ENCODE measurements around the gene HBM.
"Not testable (repeated sequence)": the region's sequence is repeated elsewhere in the genome, so short reads cannot be mapped to it uniquely, and the experiment has no call there.

Gene HBM

GRCh38 chr16:170788-171187 lies 5.0 kb downstream of the HBM start:
- no peak for DNase-seq

DNA sequence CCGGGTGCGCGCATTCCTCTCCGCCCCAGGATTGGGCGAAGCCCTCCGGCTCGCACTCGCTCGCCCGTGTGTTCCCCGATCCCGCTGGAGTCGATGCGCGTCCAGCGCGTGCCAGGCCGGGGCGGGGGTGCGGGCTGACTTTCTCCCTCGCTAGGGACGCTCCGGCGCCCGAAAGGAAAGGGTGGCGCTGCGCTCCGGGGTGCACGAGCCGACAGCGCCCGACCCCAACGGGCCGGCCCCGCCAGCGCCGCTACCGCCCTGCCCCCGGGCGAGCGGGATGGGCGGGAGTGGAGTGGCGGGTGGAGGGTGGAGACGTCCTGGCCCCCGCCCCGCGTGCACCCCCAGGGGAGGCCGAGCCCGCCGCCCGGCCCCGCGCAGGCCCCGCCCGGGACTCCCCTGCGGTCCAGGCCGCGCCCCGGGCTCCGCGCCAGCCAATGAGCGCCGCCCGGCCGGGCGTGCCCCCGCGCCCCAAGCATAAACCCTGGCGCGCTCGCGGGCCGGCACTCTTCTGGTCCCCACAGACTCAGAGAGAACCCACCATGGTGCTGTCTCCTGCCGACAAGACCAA lies 6.7 kb downstream of the HBM start, which contains the start of gene HBA2:
HBA2 (plus strand) TSS at position 503 of the 568 bp plus-strand sequence; CDS start at position 540, 37 bp downstream.
- not testable (repeated sequence) for DNase-seq

- not testable (repeated sequence) for DNase-seq
Measured at GRCh38 chr16:173211-173854, 7.6 kb downstream of the HBM start.

DNA sequence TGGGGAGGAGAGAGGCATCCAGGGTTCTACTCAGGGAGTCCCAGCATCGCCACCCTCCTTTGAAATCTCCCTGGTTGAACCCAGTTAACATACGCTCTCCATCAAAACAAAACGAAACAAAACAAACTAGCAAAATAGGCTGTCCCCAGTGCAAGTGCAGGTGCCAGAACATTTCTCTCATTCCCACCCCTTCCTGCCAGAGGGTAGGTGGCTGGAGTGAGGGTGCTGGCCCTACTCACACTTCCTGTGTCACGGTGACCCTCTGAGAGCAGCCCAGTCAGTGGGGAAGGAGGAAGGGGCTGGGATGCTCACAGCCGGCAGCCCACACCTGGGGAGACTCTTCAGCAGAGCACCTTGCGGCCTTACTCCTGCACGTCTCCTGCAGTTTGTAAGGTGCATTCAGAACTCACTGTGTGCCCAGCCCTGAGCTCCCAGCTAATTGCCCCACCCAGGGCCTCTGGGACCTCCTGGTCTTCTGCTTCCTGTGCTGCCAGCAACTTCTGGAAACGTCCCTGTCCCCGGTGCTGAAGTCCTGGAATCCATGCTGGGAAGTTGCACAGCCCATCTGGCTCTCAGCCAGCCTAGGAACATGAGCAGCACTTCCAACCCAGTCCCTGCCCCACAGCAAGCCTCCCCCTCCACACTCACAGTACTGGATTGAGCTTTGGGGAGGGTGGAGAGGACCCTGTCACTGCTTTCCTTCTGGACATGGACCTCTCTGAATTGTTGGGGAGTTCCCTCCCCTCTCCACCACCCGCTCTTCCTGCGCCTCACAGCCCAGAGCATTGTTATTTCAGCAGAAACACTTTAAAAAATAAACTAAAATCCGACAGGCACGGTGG lies 8.4 kb downstream of the HBM start:
- DNase-seq: not testable (repeated sequence)

DNA sequence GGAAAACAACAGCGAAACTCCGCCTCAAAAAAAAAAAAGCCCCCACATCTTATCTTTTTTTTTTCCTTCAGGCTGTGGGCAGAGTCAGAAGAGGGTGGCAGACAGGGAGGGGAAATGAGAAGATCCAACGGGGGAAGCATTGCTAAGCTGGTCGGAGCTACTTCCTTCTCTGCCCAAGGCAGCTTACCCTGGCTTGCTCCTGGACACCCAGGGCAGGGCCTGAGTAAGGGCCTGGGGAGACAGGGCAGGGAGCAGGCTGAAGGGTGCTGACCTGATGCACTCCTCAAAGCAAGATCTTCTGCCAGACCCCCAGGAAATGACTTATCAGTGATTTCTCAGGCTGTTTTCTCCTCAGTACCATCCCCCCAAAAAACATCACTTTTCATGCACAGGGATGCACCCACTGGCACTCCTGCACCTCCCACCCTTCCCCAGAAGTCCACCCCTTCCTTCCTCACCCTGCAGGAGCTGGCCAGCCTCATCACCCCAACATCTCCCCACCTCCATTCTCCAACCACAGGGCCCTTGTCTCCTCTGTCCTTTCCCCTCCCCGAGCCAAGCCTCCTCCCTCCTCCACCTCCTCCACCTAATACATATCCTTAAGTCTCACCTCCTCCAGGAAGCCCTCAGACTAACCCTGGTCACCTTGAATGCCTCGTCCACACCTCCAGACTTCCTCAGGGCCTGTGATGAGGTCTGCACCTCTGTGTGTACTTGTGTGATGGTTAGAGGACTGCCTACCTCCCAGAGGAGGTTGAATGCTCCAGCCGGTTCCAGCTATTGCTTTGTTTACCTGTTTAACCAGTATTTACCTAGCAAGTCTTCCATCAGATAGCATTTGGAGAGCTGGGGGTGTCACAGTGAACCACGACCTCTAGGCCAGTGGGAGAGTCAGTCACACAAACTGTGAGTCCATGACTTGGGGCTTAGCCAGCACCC lies 9.5 kb downstream of the HBM start:
- no peak for DNase-seq

GRCh38 chr16:176006-176405 lies 10.2 kb downstream of the HBM start:
- DNase-seq: not testable (repeated sequence)

- DNase-seq: peak; percentile 16
Measured at GRCh38 chr16:176477-177382, 11.0 kb downstream of the HBM start, which contains the start of gene HBA1. TSS of gene HBA1 (plus strand) at chr16:176680. CDS start at chr16:176717, 37 bp downstream.

- no peak for DNase-seq
Measured at GRCh38 chr16:177394-177822, 11.6 kb downstream of the HBM start.

DNA sequence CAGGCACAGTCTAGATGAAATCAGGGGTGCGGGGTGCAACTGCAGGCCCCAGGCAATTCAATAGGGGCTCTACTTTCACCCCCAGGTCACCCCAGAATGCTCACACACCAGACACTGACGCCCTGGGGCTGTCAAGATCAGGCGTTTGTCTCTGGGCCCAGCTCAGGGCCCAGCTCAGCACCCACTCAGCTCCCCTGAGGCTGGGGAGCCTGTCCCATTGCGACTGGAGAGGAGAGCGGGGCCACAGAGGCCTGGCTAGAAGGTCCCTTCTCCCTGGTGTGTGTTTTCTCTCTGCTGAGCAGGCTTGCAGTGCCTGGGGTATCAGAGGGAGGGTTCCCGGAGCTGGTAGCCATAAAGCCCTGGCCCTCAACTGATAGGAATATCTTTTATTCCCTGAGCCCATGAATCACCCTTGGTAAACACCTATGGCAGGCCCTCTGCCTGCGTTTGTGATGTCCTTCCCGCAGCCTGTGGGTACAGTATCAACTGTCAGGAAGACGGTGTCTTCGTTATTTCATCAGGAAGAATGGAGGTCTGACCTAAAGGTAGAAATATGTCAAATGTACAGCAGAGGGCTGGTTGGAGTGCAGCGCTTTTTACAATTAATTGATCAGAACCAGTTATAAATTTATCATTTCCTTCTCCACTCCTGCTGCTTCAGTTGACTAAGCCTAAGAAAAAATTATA lies 12.3 kb downstream of the HBM start:
- DNase-seq: no peak

GRCh38 chr16:178668-179015 lies 12.9 kb downstream of the HBM start:
- DNase-seq: no peak

DNA sequence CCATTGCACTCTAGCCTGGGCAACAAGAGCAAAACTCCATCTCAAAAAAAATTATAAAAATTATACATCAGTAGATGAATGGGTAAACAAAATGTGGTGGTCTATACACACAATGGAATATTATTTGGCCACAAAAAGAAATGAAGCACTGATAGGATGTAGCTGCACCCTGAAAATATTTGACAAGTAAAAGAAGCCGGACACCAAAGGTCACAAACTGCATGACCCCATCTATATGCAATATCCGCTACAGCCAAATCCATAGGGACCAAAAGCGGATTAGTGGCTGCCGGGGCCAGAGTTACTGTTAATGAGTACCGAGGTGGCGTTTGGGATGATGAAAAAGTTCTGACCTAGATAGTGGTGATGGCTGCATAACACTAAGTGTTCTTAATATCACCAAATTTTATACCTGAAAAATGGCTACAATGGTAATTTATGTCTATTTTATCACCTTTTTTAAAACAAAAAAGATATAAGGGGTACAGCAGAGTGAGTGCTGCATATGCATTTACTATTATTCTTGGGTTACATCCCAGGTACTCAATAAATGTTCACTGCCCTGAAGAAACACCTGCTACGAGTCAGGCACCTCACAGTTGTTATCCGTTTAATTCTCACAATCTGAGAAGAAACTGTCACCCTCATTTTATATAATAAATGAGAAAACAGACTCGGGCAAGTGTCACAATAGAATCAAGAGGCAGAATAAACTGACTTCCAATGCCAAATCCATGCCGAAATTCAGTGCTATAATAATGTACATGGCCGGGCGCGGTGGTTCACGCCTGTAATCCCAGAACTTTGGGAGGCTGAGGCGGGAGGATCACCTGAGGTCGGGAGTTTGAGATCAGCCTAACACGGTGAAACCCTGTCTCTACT lies 13.7 kb downstream of the HBM start:
- no peak for DNase-seq

DNA sequence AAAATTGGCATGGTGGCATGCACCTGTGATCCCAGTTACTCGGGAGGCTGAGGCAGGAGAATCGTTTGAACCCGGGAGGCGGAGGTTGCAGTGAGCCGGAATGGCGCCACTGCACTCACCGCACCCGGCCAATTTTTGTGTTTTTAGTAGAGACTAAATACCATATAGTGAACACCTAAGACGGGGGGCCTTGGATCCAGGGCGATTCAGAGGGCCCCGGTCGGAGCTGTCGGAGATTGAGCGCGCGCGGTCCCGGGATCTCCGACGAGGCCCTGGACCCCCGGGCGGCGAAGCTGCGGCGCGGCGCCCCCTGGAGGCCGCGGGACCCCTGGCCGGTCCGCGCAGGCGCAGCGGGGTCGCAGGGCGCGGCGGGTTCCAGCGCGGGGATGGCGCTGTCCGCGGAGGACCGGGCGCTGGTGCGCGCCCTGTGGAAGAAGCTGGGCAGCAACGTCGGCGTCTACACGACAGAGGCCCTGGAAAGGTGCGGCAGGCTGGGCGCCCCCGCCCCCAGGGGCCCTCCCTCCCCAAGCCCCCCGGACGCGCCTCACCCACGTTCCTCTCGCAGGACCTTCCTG lies 14.4 kb downstream of the HBM start, which contains the start of gene HBQ1:
HBQ1 (plus strand) TSS at position 359 of the 575 bp plus-strand sequence; CDS start at position 387, 28 bp downstream.
- DNase-seq: peak; percentile 24

- DNase-seq: peak; percentile 85
Measured at GRCh38 chr16:180681-181564, 15.1 kb downstream of the HBM start.

DNA sequence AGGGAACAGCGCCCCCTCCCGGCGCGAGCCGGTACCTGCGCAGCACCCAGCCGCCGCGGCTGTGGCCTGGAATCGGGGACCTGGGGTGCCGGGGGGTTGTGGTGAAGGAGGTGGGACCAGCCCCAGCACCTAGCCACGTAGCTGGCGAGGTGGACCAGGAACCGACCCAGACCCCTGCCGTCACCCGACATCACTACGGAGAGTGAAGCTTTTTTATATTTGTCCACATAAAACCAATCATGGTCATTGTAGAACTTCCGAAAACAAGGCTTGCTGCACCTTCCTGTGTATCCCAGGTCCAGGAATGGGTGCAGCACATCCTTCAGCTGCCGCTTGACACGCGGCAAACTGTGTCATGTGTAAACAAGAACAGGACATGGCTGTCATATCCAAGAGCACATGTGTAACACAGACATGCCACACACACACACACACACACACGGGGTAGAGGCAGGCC lies 15.8 kb downstream of the HBM start:
- no peak for DNase-seq

GRCh38 chr16:183005-183404 lies 17.2 kb downstream of the HBM start:
- no peak for DNase-seq

DNA sequence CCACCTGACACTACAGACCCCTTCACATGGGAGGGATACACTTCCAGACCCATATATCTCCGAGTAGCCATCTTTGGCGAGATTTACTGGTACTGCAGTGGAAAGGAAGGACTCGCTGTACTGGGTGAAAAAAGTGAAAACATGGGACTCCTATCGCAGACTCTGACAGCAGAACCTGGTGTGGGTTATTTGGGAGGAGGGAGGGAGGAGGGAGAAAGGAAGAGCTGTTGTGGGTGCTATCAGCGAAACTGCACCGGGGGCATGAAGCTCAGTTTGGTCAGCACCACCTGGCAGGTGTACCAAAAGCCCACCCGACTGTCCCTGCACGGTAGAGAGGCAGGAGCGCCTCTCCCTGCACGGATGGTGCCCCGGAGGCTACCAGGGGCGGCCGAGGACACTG lies 19.4 kb downstream of the HBM start:
- DNase-seq: no peak

DNA sequence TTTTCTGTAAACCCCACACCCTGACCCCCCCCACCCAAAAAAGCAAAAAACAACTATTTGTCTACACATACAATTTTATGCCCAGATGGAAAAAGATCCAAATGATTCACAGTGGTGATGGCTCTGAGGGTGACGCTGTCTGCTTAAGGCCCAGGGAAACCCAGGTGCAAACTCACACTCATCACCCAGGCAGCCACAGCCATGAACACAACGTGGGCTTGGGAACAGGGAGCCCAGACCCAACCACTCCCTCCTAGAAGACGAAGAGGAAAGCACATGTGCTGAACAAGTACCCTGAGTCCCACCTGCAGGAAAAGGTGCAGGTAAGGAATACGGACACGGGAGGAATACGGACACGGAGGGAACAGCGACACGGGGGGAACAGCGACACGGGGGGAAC lies 19.9 kb downstream of the HBM start:
- DNase-seq: no peak

DNA sequence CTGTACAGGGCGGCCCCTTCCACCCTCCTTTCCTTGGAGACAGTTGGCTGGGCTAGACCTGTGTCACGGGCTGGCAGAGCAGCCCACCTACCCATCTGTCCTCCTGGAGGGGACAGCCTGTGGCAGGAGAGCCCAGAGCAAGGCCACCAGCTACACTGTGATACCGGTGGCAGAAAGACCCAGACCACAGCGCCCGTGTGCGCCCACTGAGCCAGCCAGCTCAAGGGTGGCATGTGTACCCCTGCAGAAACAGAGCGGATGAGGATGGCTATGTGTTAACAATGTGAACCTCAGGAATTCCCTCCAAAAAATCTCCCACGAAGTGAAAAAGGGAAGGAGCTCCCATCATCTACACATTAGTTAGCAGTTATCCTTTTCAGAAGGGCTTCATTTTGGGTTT lies 21.6 kb downstream of the HBM start:
- no peak for DNase-seq
